ENCODE measurements around the gene COG5. TPM values are rescaled to one million over a fixed set of nuclear protein-coding genes. Genes with fewer than 3 reads are reported as not detected.
A peak's percentile ranks its signal among the peaks of the same experiment; 100 is the strongest.

Gene COG5
- total RNA-seq, 1 experiment from 2014 or later = 72.6 TPM

- DNase-seq (ENCODE audit: low read depth) = no peak
These were observed 377.5 kb downstream of the COG5 start for GRCh38 chr7:107186240-107186639.

- no peak for DNase-seq (ENCODE audit: low read depth)
These were observed 378.0 kb downstream of the COG5 start for GRCh38 chr7:107185716-107186115.

- no peak for DNase-seq (ENCODE audit: low read depth)
These were observed 382.5 kb downstream of the COG5 start for GRCh38 chr7:107181172-107181571.

- DNase-seq (ENCODE audit: low read depth) = peak; percentile 86
These were observed 383.3 kb downstream of the COG5 start for GRCh38 chr7:107180378-107180777.

GRCh38 chr7:107179326-107180164 is 384.2 kb downstream of the COG5 start:
- DNase-seq (ENCODE audit: low read depth) = peak; percentile 46

- DNase-seq (ENCODE audit: low read depth) = no peak
These were observed 389.9 kb downstream of the COG5 start for GRCh38 chr7:107173691-107174406.

- DNase-seq (ENCODE audit: low read depth) = no peak
These were observed 390.5 kb downstream of the COG5 start for GRCh38 chr7:107173191-107173590.

- DNase-seq (ENCODE audit: low read depth) = no peak
These were observed 391.3 kb downstream of the COG5 start for GRCh38 chr7:107172276-107173032.

GRCh38 chr7:107171496-107171895 is 392.2 kb downstream of the COG5 start:
- no peak for DNase-seq (ENCODE audit: low read depth)

GRCh38 chr7:107170051-107170915 is 393.4 kb downstream of the COG5 start:
- no peak for DNase-seq (ENCODE audit: low read depth)

- DNase-seq (ENCODE audit: low read depth) = peak; percentile 98
These were observed 394.3 kb downstream of the COG5 start for GRCh38 chr7:107169120-107170050.

GRCh38 chr7:107168233-107169119 is 395.2 kb downstream of the COG5 start, which contains the start of gene HBP1:
HBP1 (plus strand) TSS chr7:107169003; CDS start chr7:107179894, 10,891 bp downstream.
- DNase-seq (ENCODE audit: low read depth) = peak; percentile 100

- DNase-seq (ENCODE audit: low read depth) = peak; percentile 80
These were observed 396.1 kb downstream of the COG5 start for GRCh38 chr7:107167483-107168232.

GRCh38 chr7:107166736-107167426 is 396.8 kb downstream of the COG5 start:
- no peak for DNase-seq (ENCODE audit: low read depth)

- no peak for DNase-seq (ENCODE audit: low read depth)
These were observed 398.4 kb downstream of the COG5 start for GRCh38 chr7:107165341-107165740.

- no peak for DNase-seq (ENCODE audit: low read depth)
These were observed 399.6 kb downstream of the COG5 start for GRCh38 chr7:107164092-107164491.

GRCh38 chr7:107162475-107162874 is 401.2 kb downstream of the COG5 start:
- no peak for DNase-seq (ENCODE audit: low read depth)

GRCh38 chr7:107161415-107161814 is 402.3 kb downstream of the COG5 start:
- no peak for DNase-seq (ENCODE audit: low read depth)

Measured in Daoy (cell line).